RWPE1 (cell line): Measurements from ENCODE around the gene ELF1.

Experiments
- CTCF ChIA-PET: fragments of 350-600 bp; sonication (Branson Sonifier 250); formaldehyde crosslinking; extraction: SDS; loops from one replicate; lab custom pipeline; 2021; lab: Yijun Ruan, JAX
- POLR2A ChIA-PET: fragments of 400-600 bp; formaldehyde crosslinking; extraction: SDS; loops from one replicate; lab custom pipeline; 2020; ENCODE audit warnings: antibody characterized with exemption; ENCODE audit not compliant: low non-redundant PET; lab: Yijun Ruan, JAX
- DNase-seq: peaks from one replicate; pipeline ENCODE4 v3.0.0; 2012; ENCODE audit warnings: low spot score
- H3K27ac ChIP-seq: fragments of 450-650 bp; 2 replicates; pipeline ENCODE4 v1.5.1; 2017
- TF ChIP-seq, protein P1 (sequence below): fragments of 450-650 bp; conservative IDR thresholded peaks from 2 replicates; pipeline ENCODE4 v1.5.1; 2017; ENCODE audit warnings: low read depth, mild to moderate bottlenecking

The ELF1 gene

DNA sequence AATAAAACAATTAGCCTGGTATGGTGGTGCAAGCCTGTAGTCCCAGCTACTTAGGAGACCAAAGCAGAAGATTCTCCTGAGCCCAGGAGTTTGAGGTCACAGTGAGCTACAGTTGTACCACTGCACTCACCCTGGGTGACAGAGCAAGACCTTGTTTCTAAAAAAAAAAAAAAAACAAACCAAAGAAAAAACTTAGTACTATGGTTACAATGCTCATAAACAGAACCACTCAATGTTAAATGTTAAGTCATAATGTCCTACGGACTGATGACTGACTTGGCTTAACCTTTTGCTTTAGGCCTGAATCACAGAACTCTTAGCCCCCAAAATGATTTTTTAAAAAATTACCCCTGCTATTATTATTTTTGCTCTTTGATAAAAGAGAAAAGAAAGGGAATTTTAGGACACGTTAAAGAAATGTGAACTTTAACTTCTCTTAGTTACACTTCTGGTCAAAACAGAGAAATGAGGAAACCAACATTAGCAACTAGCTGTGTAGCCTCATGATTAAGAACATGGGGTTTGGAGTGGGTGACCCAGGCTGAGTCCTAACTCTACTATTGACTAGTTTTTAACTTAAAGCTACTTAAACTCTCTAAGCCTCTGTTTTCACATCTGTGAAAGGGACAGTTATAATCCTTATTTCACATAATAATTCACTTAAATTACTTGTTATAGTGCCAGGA lies 13.7 kb upstream of the ELF1 start:
- no peak overlapping the region for H3K27ac ChIP-seq
- CTCF ChIA-PET: interaction anchor here (0.6 kb wide), 1 partner anchor 188 kb away, joined by 3 read pairs; no protein-coding TSS in a partner anchor
- POLR2A ChIA-PET: no interaction called here
- TF ChIP-seq, protein P1, sequence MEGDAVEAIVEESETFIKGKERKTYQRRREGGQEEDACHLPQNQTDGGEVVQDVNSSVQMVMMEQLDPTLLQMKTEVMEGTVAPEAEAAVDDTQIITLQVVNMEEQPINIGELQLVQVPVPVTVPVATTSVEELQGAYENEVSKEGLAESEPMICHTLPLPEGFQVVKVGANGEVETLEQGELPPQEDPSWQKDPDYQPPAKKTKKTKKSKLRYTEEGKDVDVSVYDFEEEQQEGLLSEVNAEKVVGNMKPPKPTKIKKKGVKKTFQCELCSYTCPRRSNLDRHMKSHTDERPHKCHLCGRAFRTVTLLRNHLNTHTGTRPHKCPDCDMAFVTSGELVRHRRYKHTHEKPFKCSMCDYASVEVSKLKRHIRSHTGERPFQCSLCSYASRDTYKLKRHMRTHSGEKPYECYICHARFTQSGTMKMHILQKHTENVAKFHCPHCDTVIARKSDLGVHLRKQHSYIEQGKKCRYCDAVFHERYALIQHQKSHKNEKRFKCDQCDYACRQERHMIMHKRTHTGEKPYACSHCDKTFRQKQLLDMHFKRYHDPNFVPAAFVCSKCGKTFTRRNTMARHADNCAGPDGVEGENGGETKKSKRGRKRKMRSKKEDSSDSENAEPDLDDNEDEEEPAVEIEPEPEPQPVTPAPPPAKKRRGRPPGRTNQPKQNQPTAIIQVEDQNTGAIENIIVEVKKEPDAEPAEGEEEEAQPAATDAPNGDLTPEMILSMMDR: no peak
- no peak for DNase-seq

DNA sequence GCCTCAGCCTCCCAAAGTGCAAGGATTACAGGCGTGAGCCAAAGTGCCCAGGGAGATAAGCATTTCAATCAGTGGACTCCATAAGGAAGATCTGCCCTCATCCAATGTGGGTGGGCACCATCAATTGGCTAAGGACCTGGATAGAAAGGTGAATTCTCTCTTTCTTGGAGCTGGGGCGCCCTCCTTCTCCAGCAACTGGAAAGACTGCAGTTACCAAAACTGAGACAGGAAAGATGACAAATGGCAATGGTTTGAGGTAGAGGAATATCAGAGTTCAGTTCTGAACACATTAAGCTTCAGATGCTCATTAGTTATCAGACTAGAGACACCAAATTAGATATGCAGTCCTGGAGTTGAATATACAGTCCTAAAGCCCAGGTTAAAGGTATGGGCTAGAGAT lies 10.5 kb upstream of the ELF1 start:
- POLR2A ChIA-PET: no interaction called here
- DNase-seq: no peak
- CTCF ChIA-PET: interaction anchor here (0.6 to 0.7 kb wide), 2 partner anchors 31 to 1513 kb away, joined by 4 to 8 read pairs; no protein-coding TSS in a partner anchor
- no peak overlapping the region for H3K27ac ChIP-seq
- TF ChIP-seq, protein P1: no peak

DNA sequence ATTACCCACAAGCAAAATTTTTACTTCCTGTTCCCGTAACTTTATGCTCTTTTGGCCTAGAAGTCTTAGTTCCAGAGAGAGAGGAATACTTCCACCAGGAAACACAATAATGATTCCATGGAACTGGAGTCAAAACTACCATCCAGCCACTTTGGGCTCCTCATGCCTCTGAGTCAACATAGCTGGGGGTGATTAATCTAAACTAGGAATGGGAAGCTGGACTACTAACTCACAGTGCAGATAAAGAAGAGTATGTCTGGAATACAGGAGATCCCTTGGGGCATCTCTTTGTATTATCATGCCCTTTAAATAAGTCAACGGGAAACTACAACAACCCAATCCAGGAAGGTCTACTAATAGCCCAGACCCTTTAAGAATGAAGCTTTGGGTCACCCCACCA lies 8.9 kb upstream of the ELF1 start:
- no peak for DNase-seq
- CTCF ChIA-PET: no interaction called here
- TF ChIP-seq, protein P1: no peak
- POLR2A ChIA-PET: no interaction called here
- no peak overlapping the region for H3K27ac ChIP-seq

DNA sequence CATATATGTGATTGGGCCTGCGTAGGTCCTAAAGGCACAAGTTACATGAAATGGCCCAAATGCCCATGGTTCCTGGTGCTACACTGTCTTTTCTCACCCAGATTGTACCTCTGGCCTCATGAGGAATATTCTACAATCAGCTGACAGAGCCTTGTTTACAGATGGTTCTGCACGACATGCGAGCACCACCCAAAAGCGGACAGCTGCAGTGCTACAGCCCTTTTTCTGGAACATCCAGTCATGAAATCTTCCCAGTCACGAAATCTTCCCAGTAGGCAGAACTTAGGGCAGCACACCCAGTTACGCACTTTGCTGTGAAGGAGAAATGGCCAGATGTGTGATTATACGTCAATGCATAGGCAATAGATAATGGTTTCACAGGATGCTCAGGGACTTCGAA lies 7.7 kb upstream of the ELF1 start:
- ChIA-PET CTCF (no interaction called here), POLR2A (no interaction called here)
- H3K27ac ChIP-seq: no peak overlapping the region
- TF ChIP-seq, protein P1: no peak
- no peak for DNase-seq

DNA sequence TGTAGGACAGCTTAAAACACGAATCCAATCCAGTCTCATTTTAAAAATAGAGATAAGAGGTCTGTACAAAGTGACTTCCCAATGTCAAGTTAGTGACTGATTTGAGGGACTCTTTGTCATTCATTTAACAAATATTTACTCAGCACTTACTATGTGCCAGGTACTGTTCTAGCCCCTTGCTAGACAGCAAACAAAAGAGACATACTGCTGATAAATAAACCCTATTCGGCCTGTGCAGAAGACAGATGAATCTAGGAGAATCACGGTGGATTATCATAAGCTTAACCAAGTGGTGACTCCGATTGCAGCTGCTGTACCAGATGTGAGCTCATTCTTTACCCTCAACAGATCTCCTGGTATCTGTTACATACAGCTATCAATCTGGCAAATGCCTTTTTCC lies 6.4 kb upstream of the ELF1 start:
- H3K27ac ChIP-seq: no peak overlapping the region
- CTCF ChIA-PET: no interaction called here
- POLR2A ChIA-PET: no interaction called here
- TF ChIP-seq, protein P1: no peak
- no peak for DNase-seq

DNA sequence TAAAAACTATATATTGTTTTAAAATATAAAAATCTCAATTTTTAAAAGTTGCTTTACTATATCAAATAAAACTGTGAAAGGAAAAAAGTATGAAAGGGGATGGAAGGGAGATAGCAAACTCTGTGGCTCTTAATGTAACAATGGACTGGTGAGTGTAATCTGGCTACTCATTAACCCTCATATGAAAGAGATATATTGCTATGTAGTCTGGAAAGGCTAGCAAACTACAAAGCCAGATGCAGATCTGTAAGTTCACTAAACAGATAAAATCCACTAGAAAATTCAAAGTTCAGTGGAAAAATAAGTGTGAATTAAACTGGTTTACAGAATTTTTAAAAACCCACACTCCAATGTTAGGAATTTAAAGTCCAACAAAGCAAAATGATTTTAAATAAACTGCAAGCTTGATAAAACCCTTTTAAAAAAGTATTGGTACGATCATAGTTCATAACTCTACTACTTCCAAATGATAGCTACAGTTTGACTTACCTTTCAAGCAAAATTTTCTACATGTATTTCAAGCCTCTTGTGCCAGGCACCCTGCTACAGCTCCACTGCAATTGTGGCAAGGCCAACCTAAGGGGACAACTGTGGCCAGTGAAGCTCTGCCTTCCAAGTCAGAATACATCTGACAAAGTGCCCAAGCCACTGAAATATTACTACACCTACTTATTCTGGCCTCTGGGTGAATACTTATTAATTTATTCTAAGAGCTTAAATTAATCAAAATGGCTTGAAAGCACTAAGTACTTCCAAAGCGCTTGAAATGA lies 647 bp upstream of the ELF1 start:
- TF ChIP-seq, protein P1: no peak
- no peak for DNase-seq
- POLR2A ChIA-PET: no interaction called here
- CTCF ChIA-PET: no interaction called here
- no peak overlapping the region for H3K27ac ChIP-seq
